Tongue (tissue), 2 donors: ENCODE measurements around the gene COL7A1. TPM values are rescaled to one million over a fixed set of nuclear protein-coding genes. Genes with fewer than 3 reads are reported as not detected.
"Not testable (repeated sequence)": the region's sequence is repeated elsewhere in the genome, so short reads cannot be mapped to it uniquely, and the experiment has no call there.

Source experiments
- DNase-seq: peaks from one replicate; pipeline ENCODE4 v3.0.0-alpha.2; 2015
- total RNA-seq: library from RNA; depleted of rRNA; stranded (reverse); fragments of >200 nt; gene quantifications from one replicate; pipeline ENCODE4 v1.2.3, GENCODE V29; 2014

Gene COL7A1
- total RNA-seq, 1 donor from 2014 or later, result 54.8 TPM

DNA sequence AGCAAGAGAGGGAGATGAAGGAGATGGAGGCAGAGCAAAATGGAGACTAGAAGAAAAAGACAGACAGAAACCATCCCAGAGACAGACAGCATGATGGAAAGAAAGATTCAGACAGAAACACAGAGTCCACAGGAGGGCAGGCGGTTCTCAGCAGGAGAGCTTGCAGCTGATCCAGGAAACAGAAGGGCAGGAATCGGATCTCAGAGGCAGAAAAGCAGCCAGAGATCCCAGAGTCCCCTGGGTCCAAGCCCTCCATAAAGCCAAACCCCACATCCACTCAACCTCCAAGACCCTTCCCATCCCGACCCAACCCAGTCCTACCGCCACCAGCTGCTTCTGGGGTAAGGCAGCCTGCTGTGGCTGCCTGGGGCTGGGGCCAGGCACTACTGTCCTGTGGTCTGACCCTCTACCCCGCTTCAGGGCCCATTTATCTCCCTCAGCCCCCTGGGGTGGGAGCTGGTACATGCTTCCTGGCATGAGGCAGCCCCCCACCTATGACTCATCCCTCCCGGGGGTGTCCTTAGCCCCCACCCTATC is 31.7 kb downstream of the COL7A1 start, which contains the start of gene UCN2:
Gene UCN2 (minus strand): TSS at position 400 of the 537 bp plus-strand sequence. CDS start 657 bp downstream, outside the sequence.
- DNase-seq, result no peak

DNA sequence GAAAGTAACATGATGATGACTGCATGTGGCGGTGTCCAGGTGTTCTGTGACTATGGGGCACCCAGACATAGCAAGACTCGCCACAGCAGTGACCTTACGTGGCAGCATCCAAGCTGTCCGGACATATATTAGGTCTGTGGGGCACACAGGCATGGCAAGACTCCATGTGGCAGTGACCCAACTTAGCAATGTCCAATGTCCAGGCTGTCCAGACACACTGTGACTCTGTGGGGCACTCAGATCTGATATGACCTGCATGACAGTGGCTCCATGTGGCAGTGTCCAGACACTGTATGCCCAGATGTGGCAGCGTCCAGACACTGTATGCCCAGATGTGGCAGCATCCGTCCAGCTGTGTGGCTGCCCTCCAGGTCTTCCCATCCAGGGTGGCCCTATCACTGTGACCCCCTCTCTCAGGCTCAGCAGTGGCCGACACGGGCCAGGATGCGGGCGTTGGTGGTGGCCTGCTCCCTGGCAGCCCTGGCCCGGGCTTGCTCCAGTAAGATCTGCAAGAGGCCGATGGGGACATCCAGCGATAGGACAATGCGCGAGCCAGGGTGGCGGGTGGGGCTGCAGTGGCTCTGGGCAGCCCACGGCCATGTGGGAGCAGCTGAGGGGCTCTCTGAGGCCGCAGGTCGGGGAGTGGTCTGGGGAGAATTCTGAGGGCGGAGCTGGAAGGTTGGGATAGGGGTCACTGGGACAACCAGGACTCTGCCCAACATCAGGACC is 32.6 kb downstream of the COL7A1 start:
- DNase-seq, result no peak

DNA sequence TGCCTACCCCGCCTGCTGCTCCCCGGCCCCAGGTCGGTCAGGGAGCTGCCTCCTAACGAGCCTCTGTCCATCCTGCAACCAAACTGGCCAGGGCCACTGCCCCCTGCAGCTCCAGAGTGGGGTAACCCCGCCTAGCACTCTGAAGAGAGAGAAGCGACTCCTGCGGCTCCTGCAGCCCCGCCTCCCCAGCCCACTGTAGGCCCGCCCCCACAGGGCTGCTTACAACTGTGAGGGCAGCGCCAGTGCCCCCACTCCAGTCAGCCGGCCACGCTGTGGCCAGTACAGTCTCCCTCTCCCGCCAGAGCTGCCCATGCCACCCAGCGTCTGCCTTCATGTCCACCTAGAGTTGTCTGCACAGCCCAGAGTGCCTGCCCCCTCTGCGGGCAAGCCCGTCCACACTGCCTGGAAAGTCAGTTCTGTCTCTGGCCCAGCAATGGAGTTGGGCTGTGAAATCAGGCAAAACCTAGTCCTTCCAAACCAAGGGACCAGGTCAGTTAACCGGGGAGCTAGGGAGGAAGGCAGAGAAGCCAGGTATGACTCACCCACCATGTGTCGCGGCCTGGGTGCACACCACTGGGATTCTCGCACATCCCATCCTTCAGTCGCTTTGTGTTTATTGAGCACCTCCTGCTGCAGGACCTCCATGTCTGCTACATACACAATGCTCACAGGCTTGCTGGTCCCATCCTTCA is 33.9 kb downstream of the COL7A1 start:
- DNase-seq, result peak; percentile 68

DNA sequence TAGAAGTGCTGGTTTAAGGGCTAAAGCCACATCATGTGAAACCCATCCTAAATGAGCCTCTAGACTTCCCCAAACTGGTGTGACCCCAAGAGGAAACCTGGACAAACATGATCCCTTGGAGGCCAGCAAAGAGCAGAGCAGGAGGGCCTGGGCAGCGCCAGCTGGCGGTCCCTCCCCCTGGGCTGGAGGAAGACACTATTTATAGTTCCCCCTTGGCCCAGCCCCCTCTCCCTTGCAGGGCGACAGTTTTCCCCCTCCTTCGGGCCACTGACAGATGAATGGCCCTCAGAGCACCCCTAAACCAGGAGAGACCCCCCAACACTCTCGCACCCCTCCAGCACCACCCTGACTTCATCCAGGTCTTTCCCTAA is 34.5 kb downstream of the COL7A1 start:
- peak; percentile 68 for DNase-seq

GRCh38 chr3:48558493-48559134 is 36.5 kb downstream of the COL7A1 start:
- DNase-seq, result no peak

DNA sequence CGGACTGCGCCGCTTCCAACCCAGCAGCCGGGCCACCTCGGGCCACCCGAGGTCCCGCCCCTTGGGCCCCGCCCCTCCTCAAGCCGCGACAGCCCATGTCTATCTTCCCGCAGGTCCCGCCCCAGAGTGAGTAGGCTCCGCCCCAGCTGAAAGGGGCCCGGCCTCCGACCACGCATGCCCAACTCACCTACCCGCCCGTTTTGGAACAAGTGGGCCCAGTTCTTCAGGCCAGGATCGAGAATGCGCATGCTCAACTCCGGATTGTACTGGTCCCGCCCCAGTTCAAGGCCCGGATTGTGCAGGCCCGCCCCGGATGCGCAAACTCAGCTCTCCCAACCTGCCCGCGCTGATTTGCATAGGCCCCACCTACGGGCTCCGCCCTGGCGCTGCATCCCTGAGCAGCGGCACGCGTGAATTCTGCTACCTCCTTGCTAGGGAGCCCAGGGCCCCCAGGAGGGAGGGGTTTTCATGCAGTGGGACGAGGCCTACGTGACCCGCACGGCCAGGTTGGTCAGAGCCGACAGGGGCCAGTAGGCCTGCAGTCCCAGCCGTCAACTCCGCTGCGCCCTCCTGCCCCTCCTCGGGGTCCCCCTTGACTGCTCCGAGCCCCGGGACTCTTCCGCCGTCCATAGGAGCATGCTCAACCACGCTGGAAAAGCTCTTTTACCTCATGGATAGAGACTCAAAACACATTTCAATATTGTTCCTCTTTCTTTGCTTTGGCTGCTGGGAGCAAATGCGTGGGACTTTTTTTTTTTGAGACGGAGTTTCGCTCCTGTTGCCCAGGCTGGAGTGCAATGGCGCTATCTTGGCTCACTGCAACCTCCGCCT is 38.1 kb downstream of the COL7A1 start, which contains the start of gene PFKFB4:
Gene PFKFB4 (minus strand): TSS at position 8 of the 831 bp plus-strand sequence. CDS start 26 bp downstream, outside the sequence.
- peak; percentile 100 for DNase-seq

GRCh38 chr3:48555949-48556795 is 39.0 kb downstream of the COL7A1 start:
- DNase-seq, result no peak

DNA sequence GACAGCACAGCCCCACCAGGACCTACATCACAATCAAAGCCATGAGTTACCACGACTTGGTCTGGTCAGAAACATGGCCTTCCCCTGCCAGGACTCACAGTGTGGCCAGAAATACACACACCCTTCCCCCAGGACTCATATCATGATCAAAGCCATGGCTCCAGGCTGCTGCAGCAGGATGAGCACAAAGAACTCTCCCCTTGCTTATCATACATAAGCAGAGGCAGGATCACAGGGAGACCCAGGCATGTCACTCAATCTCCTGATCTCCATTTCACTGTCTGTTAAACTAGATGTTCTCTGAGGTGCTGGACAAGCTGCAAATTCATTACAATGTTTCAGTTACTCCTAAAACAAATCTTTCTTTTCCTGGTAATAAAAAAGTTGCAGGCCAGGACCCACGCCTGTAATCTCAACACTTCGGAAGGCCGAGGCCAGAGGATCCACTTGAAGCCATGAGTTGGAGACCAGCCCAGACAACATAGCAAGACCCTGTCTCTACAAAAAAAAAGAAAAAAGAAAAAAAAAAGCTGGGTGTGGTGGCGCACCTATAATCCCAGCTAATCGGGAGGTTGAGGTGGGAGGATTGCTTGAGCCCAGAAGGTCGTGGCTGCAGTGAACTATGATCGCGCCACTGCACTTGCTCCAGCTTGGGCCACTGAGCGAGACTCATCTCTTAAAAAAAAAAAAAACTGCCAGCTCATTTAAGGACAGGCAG is 39.7 kb downstream of the COL7A1 start:
- DNase-seq, result no peak

- no peak for DNase-seq
Measured at GRCh38 chr3:48553886-48554845, 41.0 kb downstream of the COL7A1 start.

DNA sequence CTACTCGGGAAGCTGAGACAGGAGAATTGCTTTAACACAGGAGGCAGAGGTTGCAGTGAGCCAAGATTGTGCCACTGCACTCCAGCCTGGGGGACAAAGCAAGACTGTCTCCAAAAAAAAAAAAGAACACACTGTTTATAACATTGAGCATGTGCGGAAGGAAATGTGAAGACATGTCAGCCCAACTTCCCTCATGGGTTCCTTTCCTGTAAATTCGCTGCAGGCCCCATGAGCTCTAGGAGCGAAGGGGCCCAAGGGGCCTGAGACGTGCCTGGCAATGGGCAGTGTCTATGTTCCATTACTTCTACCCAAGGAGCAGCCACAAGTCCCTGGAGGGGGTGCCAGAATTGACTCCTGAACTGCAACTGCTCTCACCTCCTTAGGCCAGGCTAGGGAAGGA is 41.8 kb downstream of the COL7A1 start:
- DNase-seq, result no peak

DNA sequence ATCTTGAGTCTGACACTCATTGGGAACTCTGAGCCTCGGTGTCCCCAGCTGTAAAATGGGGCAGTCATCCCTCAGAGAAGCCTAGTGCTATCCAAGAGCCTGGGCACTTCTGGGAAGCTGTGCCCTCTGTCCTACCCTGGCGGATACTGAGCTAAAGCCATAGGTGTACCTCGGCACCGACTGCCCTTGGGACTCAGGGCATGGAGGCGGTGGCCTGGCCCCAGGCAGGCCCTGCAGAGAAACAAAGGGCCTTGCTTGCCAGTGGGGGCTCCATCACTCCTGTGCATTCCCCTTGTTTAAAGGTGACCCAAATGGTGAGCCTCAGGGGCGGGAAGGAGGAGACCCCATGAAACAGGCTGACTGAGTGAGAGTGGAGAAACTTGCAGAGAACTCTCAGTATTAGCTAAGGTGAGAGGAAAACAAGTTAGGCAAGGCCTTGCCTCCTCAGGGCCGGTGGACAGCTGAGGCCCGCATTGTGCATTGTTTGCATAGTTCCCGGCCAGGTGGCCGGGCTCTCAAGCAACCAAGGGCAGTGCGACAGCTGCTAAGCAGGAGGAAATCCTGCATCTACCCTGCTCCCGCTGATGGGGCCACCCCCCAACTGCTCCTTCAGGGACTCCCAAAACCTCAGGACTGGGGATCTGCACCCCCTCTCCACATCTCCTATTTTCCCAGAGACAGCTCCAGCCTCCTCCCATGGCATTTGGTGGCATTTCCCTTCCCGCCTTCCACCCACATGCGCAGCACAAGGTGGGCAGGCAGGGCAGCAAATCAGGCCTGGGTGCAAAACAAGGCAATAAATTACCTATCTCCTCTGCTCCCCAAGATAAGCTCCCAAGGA is 42.8 kb downstream of the COL7A1 start:
- DNase-seq, result no peak

DNA sequence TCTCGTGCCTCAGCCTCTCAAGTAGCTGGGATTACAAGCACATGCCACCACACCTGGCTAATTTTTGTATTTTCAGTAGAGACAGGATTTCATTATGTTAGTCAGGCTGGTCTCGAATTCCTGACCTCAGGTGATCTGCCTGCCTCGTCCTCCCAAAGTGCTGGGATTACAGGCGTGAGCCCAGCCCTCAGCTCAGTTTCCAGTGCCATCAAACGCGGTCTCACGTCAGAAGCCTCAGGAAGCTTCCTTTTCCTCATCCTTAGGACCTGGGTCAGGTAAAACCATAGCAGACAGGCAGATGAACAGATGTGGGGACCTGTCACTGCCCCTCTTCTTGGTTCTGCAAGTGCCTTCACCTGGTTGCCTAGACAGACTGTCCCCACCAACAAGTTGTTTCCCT is 43.5 kb downstream of the COL7A1 start:
- not testable (repeated sequence) for DNase-seq

- peak; percentile 86 for DNase-seq
Measured at GRCh38 chr3:48548729-48549705, 46.1 kb downstream of the COL7A1 start.

DNA sequence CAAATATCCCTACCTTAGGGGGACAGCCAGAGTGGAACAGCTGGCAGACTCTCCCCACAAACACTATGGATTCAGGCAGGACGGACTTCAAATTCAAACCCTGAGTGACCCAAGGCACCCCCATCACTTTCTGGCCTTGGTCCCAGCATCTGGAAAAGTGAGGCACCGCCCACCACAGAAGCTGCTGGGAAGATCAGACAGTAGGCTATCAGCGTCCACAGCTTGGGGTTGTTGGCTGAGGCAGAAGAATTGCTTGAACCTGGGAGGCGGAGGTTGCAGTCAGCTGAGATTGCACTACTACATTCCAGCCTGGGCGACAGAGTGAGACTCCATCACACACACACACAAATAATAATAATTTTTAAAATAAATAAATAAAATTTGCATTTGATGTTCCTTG is 47.0 kb downstream of the COL7A1 start:
- no peak for DNase-seq

GRCh38 chr3:48546203-48546829 is 48.8 kb downstream of the COL7A1 start:
- peak; percentile 27 for DNase-seq

- DNase-seq, result no peak
Measured at GRCh38 chr3:48544141-48544540, 51.0 kb downstream of the COL7A1 start.
